GM18508 (cell line): ENCODE results near the gene GIPC2.
"Not testable (repeated sequence)": the region's sequence is repeated elsewhere in the genome, so short reads cannot be mapped to it uniquely, and the experiment has no call there.

Experiments
- ATAC-seq: cut with Tn5 transposase; IDR thresholded peaks from one replicate; pipeline ENCODE4 v1.9.1; 2021; ENCODE audit warnings: moderate number of reproducible peaks; ENCODE audit not compliant: insufficient read depth, unreplicated experiment

The GIPC2 gene

DNA sequence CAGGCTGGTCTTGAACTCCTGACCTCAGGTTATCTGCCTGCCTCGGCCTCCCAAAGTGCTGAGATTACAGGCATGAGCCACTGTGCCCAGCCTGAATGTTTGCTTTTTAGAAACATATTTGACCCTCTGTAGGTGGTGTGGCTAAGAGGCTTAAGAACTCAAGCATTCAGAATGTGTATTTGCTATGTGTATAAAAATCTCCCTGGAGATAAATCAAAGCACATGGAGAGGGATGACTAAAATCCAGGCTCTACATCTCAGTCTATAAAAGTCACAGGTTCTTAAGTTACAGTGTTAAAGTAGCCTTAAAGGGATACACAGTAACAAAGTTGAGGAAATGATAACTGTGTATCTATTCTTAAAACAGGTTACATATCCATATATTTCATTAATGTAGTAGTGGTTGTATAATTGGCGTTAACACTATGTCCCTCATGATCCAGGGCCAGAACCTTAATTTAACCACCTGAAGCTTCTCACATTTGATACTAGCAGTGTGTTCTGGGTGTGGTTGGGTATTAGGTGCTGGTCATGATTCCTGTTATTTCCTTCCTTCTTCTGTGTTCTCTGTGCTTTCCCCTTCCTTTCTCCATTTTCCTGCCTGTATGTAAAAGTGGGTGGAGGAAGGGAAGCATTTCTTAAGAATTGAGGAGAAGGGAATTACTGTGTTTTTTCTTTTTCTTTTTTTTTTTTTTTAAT is 16.2 kb downstream of the GIPC2 start:
- no peak for ATAC-seq

DNA sequence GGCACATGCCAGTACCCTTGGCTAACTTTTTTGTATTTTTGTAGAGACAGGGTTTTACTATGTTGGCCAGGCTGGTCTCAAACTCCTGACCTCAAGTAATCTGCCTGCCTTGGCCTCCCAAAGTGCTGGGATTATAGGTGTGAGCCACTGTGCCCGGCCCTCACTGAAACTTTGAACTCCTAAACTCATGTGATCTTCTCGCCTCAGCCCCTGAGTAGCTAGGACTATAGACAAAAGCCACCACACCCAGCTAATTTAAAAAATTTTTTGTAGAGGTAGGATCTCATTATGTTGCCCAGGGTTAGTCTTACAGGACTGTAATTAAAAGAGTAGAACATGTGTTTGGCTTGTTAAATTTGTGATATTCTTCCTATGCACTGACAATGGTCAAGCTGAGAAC is 19.1 kb downstream of the GIPC2 start:
- not testable (repeated sequence) for ATAC-seq

DNA sequence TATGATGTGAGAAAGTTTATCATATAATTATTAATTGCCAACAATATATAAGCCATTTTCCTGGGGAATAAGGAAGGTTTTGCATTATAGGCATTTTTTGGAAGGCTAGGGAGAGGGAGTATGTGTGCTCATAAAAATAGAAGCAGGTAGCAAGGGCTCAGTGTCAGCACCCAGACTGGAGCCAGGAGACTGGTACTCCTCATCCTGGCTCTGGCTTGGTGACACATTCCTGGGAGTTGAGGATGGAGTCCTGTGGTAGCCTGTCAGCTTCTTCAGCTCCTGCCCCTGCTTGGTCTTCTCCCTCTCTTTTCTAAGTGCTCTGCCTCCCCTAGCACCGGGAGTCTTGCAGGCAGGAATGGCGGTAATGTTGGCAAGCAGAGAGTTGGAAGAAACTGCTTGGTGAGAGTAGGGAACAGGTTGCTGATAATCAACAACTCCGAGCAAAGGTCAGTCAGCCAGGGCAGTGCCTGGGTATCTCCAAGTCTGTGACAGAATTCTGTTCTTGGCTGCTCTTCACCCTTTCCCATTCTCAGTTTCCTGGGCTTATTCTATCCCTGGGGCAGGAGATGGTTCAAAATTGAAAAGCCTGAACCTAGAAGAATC is 23.0 kb downstream of the GIPC2 start:
- no peak for ATAC-seq

DNA sequence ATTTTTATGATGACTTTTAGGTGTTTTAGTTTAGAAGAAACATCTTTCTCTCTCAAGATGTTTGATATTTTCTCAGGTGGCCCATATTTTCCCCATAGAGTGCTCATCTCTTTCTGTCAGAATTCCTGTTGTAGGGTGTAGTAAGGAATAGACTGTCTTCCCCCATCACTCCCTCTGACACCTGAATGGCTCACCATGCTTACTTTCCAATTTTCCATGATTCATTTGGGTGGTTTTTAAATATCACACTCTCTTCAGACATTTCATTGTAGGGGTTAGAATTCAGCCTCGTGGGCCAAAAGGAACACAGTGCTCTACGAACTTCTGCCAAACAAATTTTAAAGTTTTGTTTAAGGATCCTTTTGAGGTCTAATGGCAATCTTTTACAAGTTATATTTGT is 24.0 kb downstream of the GIPC2 start:
- ATAC-seq = no peak

DNA sequence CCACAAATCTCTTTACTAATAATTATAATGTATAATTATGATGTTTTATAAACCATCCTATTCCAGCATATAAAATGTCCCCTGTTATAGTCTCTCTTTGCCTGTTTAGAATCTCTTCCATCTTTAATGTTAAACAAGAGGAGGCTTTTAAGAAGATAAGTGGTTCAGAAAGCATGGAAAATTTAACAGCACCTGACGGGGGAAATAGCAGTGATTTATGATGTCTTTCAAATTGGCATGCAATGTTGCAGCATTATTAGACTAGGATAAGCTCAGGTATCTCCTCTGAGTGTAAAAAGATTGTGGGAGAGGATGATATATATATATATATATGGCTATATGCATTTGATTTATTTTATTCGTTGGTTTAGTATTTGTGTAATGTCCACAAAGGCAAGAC is 24.4 kb downstream of the GIPC2 start:
- no peak for ATAC-seq

DNA sequence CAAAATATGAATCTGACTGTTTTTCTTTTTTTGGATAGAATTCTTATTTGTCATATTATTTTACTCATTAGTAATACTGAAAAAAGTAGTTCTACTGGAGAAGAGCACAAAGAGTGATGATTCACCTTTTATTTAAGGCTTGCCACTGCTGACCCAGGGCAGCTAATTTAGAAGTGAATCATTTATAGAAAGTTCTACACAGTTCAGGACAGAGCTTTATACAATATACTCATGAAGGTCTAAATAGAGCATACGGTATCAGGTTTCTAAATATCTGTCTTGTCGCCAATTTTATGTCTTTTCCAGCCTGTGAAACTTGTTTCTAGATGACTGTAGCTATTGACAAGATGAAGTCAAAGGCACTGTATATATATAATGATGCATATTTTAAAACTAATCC is 25.0 kb downstream of the GIPC2 start:
- ATAC-seq = peak; percentile 82

DNA sequence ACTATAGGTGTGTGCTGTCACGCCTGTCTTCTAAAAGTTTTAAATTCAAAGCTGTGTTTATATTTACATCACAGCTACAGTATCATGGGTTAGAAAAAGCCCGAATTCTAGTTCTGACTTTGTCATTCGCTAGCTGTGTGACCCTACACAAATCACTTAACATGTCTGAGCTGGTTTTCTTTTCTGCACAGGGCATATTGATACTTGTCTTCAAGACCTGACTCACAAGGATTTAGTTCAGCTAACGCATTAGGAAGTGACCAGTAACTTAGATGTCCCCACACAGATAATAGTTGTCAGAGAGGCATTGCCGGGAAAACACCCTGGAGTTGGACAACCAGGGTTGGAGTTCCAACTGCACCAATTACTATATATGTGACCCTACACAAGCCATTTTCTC is 25.9 kb downstream of the GIPC2 start:
- ATAC-seq = no peak

DNA sequence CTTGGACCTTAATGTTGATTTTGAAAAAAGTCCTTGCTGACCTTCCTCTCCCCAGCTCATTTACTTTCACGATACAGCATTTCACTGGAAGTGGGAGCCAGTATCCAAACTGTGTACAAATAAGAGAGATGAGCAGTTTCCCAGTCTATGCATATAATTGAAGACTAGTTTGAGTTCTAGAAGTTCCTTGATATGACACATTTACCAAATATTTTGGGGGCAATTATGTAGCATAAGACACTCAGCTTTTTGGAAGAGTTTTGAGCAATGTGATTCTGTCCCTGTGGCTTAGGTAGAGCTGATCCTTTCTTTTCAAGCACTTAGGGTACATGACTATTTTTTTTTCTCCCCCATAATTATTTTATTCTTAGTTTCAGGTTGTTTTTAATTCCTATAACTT is 26.4 kb downstream of the GIPC2 start:
- no peak for ATAC-seq

DNA sequence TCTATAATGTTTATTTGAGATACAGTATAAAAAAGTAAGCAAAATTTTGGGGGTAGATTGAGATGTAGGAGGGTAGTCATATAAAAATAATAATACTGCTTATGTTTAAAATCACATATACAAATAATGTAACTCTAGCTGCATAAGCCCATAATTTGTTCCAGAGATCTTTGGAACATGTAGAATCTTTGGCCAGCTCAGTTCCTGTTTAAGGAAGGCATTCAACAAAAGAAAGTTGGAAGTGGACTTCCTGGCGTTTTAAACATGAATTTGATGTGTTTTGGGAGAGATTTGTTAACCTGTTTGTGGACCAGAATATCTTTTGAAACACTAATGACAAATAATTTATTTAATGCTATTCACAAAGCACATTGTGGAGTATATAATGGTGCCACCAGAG is 27.7 kb downstream of the GIPC2 start:
- ATAC-seq = no peak

DNA sequence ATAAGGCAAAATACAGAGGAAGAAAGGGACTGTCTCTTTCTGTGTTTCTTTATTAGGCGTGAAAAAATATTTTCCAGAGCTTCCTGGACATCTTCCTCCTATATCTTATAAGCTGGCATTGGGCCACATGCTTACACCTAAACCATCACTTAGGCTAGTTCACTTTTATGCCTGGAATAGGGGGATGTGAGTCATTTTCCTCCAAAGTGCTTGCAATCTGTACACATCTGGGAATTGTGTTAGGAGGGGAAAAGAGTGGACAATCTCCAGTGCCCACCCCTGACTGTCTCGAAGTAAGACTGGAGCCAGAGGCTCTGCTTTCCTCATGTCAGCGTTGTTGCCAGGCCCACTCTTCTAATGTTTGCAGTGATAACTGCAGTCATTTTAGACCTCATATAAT is 29.9 kb downstream of the GIPC2 start:
- ATAC-seq = no peak

DNA sequence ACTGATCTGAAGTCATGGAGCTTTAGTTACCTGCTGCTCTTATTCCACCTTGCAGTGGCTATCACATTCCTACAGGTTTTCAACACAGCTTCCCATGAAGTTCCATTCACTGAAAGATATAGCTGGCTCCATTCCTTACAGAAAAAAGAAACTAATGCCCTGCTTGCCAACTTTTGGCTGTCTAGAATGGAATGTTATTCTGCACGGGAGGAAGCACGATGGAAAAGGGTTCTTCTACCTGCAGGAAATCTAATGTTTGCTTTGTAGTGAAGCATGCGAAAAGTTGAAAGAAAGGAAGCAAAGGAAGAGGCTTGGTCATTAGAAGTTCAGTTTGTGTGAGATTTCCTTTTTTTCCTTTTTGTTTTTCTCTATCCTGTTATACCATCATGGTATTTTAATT is 32.6 kb downstream of the GIPC2 start:
- ATAC-seq = no peak

DNA sequence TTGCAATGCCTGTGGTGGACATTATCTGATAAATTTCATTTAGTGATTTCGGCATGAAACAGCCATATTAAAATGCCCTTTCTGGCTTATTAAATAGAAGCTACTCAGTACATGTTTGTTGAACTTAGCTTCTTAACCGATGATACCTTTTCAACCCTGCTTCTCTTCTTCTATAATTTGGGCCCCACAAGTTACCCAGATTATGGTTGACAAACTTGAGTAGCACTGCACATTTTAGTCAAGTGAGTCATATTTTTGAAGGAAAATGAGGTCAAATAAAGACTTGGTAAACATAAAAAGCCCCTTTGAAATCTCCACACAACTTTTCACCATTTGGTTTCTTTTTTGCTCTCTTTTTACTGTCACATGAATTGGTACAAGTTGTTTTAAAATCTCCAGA is 33.8 kb downstream of the GIPC2 start:
- no peak for ATAC-seq

DNA sequence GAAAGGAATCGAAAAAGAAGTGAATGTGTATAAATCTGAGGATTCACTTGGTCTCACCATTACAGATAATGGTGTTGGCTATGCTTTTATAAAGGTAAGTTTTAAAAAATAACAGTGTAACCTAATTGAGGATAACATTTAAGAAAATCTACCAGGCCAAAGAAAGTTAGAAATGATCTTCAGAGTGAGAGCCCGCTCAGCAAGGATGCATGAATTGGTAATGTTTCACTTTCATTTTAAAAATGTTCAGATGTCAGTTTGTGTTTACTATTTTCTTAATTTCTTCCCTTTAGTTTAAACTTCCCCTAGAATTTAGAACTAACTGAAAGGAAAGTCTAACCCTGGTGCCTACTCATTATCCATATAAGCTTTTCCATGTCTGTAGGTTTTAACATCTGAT is 35.0 kb downstream of the GIPC2 start:
- no peak for ATAC-seq

DNA sequence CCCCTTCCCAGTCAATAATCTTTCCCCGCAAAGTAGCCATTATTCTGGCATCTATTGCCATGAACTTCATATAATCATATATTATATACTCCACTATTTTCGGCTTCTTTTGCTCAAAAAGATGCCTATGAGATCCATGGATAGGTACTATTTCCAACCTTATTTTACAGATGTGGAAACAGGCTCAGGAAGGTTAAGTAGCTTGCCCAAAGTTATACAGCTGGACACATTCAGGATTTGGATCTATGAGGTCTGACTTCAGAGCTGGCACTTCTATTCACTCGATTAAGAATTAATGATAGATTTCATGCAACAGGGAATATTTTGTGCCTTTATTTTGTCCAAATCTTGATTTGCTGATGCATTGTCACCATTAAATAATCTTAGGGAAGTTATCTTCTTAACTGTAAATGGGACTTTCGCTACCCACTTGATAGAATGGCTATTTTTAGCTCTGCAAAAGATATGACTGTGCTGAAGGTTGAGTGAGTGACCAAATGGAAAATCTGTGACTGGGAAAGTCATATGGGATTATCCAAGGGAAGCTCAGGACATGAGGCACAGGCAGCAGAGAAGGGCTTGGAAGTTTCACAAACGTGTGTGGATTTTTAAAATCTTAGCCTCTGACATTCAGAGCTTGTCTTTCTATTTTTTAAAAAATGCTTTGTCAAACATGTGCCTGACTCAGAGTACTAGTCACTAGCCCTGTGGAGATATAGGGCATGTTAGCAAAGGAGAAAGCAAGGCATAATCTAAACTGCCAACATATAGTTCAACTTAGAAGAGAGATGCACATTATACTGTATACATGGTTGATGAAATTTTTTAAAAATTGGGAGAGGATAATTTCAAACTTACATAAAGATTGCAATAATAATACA is 36.5 kb downstream of the GIPC2 start:
- no peak for ATAC-seq

DNA sequence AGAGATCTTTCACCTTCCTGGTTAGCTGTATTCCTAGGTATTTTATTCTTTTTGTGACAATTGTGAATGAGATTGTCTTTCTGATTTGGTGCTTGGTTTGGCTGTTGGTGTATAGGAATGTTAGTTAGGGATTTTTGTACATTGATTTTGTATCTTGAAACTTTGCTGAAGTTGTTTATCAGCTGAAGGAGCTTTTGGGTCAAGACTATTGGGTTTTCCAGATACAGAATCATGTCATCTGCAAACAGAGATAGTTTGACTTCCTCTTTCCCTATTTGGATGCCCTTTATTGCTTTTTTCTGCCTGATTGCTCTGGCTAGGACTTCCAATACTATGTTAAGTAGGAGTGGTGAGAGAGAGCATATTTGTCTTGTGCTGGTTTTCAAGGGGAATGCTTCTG is 38.9 kb downstream of the GIPC2 start:
- not testable (repeated sequence) for ATAC-seq

DNA sequence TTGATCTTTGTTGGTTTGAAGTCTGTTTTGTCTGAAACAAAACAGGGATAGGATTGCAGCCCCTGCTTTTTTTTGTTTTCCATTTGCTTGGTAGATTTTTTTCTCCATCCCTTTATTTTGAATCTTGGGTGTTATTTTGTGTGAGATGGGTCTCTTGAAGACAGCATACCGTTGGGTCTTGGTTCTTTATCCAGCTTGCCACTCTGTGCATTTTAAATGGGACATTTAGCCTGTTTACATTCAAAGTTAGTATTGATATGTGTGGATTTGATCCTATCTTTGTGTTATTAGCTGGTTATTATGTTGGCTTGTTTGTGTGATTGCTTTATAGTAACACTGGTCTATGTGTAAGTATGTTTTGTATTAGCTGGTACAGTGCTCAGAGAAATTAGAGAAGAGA is 40.9 kb downstream of the GIPC2 start:
- ATAC-seq = no peak

DNA sequence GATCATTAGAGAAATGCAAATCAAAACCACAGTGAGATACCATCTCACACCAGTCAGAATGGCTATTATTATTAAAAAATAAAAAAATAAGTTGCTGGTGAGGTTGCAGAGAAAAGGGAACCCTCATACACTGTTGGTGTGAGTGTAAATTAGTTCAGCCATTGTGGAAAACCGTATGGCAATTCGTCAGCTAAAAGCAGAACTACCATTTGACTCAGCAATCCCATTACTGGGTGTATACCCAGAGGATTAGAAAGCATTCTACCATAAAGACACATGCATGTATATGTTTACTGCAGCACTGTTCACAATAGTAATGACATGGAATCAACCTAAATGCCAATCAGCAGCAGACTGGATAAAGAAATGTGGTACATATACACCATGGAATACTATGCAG is 42.2 kb downstream of the GIPC2 start:
- ATAC-seq = no peak

DNA sequence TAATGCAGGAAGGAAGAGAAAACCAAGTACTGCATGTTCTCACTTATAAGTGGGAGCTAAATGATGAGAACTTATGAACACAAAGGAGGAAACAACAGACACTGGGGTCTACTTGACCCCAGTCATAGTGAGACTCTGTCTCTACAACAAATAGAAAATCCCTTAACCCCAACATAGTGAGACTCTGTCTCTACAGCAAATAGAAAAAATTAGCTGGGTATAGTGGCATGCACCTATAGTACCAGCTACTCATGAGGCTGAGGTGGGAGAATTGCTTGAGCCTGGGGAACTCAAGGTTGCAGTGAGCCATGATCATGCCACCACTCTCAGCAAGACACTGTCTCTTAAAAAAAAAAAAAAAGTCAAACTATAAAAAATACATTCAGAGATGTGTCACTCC is 42.7 kb downstream of the GIPC2 start:
- ATAC-seq = no peak

DNA sequence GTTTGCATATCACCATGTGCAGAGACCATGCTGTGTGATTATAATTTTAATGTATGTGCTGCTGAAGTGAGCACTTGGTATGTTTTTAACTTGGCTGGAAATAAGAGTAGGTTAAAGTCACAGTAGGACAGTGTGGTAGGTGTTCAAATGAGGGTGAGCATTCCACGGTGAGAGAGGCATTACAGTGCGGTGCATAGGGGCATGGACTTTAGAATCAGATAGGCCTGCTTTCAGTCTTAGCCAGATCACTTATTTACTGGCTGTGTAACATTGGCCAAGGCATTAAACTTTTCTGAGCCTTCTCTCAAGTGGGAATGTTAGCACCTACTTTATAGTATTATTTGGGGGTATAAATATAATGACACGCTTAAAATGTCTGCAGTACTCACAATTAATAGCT is 43.2 kb downstream of the GIPC2 start:
- ATAC-seq = no peak

DNA sequence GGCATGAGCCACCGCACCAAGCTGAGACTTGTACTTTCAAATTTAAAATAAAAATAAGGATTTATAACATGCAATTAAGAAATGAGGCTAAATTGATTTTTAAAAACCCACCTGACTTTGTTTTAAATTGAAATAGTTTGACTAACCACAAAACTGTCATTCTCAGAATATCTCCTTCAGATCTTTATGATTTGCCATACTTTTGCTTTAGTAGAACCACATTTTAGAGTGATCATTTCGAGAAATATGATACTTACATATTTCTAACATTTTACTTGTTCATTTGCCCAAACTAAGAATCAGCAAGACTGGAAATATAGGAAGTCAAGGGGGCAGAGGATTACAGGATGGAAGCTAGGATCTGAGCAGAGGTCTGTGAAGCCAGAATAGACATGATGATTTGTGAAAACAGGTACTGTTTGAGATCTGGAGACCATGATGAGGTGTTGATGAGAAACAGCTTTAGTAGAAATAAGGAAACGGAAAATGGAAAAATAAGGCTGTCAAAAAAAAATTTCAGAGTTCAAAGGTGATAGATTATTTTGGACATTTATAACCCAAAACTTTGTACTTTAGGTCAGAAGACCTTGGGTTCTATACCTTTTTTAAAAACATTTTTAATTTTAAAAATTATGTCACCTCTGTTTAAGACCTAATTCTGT is 44.8 kb downstream of the GIPC2 start:
- no peak for ATAC-seq

DNA sequence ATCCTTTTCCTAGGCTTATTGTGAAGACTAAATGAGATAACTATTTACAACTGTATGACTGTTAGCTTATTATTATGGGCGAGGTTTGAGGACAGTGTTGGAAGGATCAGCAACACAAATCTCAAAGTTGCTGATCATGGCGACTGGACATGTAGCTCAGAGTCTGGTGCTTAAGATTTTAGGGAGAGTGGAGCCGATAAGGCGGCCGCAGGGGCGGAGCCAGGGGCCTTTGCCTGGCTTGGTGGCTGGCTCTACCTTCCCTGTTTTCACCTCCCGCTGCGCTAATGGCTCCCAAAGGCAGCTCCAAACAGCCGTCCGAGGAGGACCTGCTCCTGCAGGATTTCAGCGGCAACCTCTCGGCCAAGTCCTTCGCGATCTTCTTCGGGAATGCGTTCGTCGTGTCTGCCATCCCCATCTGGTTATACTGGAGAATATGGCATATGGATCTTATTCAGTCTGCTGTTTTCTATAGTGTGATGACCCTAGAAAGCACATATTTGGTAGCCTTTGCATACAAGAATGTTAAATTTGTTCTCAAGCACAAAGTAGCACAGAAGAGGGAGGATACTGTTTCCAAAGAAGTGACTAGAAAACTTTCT is 45.5 kb downstream of the GIPC2 start:
- ATAC-seq = no peak
